GM18909 (cell line): ENCODE results near the gene PPP2R3C.
"Not testable (repeated sequence)": the region's sequence is repeated elsewhere in the genome, so short reads cannot be mapped to it uniquely, and the experiment has no call there.

Experiments used
- ATAC-seq: cut with Tn5 transposase; IDR thresholded peaks from one replicate; pipeline ENCODE4 v1.9.1; 2021; ENCODE audit warnings: mild to moderate bottlenecking; ENCODE audit not compliant: unreplicated experiment, poor library complexity

Gene PPP2R3C

DNA sequence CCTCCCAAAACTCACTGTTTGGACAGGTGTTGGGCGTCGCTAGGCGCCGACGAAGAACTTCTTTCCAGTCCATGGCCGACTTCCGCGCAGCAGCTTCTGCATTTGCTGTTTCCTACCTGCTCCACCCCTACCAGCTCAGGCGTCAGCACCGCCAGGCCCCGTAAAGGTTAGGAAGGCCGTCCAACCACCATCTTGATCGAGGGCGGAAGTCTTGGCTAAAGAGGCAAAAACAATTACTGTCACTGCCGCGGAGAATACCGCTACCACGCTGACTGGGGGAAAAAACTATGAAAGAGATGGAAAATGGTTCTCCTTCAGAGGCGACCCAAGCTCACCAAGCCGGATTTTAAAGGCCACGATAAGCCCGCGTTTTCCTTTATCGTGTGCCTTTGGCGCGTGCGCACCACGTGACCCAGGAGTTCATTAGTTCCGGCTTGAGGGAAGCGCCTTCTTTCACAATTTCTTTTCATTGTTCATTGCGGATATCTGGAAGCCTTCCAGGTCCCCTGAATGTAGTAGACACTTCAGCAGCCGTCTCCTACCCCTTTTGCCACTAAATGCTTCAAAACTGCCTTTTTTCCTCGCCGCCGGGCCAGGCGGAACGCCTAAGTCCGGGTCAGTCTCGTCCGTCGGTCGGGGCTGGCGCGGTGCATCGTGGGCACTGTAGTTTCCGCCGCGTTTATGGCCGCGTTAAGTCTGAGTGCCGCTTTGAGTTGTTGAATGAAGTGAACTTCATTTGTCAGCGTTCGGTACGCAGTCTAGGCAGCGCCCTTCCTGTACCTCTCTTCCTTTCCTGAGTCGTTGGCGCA lies at the start of gene PPP2R3C, which contains the start of gene PRORP:
TSS of gene PPP2R3C (minus strand) at position 104 of the 809 bp plus-strand sequence. CDS start at position 73, 31 bp downstream.
TSS of gene PRORP (plus strand) at position 666 of the 809 bp plus-strand sequence. CDS start 694 bp downstream, outside the sequence.
- peak; percentile 86 for ATAC-seq

DNA sequence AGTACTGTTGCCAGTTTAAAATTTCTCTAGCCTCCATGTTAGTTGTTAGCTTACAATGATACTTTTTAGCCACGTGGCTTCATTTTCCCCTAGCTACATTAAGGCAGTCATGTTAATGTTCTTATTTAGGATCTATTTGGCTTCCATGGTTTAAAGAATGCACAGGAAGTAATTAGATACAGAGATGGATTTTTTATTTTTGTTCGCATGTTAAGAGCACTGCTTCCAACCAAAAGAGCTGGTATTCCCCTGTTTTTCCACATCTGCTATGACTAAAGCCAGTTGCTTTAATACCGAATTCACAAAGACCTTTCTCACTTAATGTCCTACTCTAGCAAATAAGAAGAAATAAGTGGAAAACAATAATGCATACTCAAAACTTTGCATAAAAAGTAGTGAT lies 45.7 kb upstream of the PPP2R3C start:
- no peak for ATAC-seq

DNA sequence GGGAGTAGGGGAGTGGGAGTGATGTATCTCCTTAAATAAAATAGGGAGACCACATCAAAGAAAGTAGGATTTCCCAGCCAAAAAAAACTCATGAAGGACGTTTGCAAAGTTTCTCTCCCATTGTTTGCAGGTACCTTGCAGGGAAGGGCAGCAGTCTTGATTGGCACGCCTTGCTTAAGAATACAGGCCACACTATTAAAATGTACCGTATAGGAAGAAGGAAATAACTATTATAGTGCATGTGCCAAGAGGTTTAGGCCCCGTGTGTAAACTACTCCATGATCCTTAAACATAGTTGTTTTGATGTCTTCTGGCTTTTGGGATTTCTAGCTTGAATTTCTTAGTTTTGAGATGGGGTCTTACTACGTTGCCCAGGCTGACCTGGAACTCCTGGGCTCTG lies 43.1 kb upstream of the PPP2R3C start:
- no peak for ATAC-seq

DNA sequence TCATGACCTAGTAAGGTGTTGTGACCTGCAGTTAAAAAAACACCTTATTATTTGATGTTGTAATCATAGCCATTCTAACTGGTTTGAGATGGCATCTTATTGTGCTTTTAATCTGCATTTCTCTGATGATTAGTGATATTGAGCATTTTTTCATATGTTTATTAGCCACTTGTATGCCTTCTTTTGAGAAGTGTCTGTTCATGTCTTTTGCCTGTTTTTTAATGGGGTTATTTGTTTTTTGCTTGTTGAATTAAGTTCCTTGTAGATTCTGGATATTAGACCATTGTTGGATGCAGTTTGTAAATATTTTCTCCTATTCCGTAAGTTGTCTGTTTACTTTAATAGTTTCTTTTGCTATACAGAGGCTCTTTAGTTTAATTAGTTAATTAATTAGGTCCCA lies 41.6 kb upstream of the PPP2R3C start:
- no peak for ATAC-seq

DNA sequence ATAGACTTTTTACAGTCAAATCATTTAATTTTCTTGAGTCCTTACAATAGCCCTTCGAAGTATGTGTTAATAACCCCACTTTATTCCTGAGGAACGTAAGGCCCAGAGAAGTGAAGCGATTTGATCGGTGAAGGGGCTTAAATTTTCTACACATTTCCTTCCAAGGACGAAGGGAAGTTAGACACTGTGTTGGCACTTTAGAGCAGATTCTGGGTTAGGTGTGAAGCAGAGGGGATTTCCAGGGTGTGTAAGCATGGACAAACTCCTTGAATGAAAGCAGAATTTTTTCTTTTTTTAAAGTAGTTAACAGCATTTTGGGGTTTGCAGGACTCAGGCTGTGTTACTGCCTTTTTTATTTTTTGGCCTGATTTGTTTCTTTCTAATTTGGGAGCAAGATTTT lies 39.4 kb upstream of the PPP2R3C start:
- ATAC-seq, result no peak

DNA sequence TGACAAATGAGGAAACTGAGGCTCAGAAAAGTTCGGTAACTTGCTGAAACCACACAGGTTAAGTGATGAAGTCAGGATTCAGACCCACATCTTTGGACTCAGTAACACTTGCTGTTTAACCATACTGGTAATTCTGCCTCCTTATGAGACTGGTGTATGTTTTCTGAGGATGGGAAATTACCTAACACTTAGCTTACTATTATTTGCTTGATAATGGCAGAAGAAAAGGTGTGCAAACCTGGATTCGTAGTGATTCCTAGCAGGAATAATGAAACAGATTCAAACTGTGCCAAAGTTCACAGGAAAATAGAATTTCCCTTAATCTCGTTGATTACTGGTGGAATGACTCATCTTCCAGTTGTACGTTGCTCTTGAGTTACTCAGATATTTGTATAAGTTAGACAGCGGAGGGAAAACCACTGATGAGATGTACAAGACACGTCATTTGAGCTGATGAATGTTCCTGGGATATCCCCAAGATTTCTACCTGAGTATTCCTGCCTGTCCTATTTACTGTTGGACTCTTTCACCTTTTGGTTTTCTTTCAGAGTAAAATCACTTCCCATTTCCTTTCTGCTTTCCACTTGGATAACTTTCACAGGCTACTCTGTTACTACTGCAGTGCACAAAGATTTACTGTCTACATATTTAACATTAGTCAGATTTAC lies 38.1 kb upstream of the PPP2R3C start:
- no peak for ATAC-seq

DNA sequence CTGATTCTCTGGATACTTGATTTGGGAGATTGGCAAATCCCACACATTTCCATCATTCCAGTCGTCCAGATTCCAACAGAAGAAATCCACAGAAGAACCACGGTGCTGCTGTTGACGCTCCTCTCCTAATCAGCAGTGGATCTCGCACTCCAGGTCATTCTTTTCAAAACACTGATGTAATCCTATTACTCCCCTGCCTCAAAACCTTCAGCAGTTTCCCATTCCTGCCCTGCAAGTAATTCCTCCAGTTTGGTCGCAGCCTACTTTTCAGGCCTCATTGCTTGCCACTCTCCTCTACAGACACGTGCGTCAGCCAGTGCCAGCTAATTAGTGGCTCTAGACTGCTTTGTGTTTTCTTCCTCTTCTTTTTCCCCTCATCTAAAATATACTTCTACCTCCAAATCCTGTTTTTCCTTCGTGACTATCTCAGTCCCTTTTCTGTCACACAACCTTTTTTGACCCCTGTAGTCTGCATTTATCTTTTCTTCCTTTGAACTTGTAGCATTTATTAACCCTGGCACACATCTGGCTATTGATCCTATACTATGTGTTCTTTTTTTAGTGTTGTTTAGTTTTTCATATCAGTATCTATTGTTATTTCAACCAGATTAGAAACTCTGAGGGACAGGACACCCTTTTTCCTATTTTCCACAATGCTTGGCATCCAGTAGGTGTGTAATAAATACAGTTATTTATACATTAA lies 37.3 kb upstream of the PPP2R3C start:
- ATAC-seq, result no peak

DNA sequence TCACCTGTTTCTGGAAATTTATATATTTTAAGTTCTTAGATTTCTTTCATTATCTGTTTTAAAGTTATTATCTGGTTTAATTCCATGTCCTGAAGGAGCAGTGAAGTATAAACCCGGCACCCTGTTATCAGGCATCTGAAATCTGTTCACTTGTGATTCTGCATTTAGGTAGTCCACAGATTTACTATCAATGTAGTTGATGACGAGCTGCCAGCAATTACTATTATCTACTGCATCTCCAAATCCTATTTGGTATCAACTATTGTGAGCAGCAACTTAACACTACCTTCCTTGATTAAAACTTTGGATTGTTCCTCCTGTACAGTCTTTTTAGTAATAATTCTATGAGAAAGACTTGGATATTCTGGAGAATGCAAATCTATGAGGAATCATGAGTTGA lies 36.7 kb upstream of the PPP2R3C start:
- ATAC-seq, result no peak

DNA sequence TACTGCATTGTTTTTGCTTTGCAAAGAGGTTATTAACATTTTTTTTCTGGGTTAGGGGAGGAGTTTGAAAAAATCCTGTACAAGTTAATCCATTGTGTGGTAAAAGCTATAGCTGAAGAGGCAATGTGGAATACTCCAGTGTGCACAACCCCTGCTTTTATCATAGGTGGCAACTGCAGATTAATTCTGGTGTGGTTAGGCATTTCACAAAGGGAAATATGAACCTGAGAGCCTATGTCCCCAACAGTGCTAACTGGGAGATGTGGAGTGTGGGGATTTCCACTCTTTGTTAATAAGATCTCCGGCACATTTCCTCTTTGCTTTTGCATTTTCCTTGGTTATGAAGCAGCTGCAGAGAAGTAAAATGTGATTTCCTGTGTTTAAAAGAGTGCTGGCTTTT lies 34.2 kb upstream of the PPP2R3C start:
- no peak for ATAC-seq

DNA sequence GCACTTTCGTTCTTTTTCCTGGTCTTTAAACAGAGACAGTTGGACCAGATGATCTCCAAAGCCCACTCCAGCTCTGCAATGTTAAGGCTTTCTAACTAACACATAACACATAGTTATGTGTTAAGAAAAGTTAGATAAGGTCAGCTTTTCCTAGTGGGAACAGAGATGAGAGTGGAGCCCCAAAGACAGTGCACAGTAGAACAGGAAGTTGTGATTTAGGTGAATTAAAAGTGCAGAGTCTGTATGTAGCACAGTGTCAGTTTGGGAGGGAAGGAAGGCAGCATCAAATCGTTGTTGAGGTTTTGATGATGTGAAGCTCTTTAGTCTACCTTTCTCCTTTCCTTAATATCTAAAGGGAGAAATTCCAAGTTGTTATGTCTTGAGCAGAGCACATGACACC lies 32.2 kb upstream of the PPP2R3C start:
- ATAC-seq, result no peak

DNA sequence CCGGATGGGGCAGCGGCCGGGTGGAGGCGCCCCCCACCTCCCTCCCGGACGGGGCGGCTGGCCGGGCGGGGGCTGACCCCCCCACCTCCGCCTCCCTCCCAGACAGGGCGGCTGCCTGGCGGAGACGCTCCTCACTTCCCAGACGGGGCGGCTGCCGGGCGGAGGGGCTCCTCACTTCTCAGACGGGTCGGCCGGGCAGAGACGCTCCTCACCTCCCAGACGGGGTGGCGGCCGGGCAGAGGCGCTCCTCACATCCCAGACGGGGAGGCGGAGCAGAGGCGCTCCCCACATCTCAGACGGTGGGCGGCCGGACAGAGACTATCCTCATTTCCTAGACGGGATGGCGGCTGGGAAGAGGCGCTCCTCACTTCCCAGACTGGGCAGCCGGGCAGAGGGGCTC lies 30.7 kb upstream of the PPP2R3C start:
- not testable (repeated sequence) for ATAC-seq

DNA sequence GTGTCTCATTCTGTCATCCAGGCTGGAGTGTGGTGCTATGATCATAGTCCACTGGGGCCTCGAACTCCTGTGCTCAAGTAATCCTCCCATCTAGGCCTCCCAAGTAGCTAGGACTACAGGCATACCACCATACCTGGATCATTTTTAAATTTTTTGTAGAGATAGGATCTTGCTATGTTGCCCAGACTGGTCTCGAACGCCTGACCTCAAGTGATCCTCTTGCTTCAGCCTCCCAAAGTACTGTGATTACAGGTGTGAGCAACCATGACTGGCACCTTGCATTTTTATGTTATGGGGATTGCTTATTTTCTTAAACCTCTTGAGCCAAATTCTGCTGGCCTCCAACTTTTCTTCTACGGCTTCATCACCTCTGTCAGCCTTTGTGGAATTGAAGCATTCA lies 27.4 kb upstream of the PPP2R3C start:
- no peak for ATAC-seq

DNA sequence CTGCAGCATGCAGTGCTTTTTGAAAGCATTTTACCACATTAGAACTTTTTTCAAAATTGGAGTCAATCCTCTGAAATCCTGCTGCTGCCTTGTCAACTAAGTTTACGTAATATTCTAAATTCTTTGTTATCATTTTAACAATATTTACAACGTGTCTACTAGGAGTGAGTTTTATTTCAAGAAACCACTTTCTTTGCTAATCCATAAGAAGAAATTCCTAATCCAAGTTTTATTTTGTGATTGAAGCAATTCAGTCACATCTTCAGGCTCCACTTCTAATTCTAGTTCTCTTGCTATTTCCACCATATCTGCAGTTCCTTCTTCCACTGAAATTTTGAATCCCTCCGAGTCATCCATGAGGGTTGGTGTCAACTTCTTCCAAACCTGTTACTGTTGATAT lies 25.9 kb upstream of the PPP2R3C start:
- no peak for ATAC-seq

DNA sequence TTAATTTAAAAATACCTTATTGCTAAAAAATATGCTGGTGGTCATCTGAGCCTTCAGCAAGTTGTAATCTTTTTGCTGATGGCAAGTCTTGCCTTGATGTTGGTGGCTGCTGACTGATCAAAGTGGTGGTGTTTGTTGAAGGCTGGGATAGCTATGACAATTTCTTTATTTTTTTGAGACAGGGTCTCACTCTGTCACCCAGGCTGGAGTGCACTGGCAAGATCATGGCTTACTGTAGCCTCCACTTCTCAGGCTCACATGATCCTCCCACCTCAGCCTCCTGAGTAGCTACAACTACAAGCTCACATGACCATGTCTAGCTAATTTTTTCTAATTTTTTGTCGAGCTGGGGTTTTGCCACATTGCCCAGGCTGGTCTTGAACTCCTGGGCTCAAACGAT lies 25.4 kb upstream of the PPP2R3C start:
- ATAC-seq, result no peak

DNA sequence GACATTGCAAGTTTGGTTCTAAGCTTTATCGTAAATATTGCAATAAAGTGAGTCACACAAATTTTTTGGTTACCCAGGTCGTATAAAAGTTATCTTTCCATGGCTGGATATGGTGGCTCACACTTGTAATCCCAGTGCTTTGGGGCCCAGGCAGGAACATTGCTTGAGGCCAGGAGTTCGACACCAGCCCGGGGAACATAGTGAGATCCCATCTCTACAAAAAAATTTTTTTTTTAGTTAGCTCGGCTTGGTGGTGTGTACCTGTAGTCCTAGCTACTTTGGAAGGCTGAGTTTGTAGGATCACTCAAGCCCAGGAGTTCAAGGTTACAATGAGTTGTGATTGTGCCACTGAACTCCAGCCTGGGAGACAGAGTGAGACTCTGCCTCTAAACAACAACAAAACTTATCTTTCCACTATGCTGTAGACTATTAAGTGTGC lies 24.9 kb upstream of the PPP2R3C start:
- ATAC-seq, result no peak

DNA sequence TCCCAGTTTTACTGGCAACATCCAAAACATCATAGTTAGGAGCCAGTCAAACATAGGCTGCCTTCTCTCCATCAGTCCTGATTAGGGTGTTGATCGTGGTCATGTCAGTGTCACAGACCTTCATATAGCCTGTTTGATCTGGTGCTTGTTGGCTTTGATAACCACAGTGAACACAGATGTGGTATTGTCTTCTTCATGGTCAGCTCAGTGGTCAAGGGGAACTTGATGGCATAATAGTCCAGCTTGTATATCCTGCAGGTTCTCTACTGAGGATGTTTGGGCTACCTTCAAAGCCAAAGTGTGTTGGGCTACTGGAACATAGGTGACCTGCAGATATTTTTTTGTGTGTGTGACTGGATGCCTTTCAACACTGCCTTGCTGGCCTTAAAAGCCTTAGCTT lies 22.2 kb upstream of the PPP2R3C start:
- no peak for ATAC-seq

DNA sequence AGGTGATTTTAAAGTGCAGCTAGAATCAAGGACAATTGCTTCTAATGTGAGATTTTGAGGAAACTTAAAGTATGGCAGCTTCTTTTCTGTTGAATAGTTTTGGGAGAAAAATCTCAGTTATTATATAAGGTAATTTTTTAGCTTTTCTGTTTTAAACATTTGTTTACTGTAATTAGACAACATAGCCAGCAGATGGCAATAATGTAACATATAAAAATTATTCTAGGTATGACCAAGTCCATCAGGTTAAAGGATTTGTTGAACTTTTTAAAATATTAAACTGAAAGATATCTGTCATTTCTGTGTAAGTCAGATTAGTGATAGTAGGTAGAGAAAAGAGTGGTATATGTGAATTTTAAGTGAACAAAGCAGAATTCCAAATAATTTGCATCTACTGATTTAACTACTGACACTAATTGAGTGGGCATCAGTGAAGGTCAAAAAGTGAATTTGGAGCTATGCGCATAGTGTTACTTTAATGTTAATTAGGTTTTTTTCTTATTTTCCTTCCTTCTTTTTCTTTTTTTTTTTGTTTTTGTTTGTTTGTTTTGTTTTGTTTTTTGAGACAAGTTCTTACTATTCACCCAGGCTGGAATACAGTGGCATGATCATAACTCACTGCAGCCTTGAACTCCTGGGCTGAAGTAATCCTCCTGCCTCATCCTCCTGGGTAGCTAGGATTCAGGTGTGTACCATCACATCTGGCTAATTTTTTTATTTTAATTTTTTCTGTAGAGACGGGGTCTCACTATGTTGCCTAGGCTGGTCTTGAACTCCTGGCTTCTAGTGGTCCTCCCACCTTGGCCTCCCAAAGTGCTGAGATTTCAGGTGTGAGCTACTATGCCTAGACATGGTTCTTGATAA lies 19.2 kb upstream of the PPP2R3C start:
- ATAC-seq, result no peak

DNA sequence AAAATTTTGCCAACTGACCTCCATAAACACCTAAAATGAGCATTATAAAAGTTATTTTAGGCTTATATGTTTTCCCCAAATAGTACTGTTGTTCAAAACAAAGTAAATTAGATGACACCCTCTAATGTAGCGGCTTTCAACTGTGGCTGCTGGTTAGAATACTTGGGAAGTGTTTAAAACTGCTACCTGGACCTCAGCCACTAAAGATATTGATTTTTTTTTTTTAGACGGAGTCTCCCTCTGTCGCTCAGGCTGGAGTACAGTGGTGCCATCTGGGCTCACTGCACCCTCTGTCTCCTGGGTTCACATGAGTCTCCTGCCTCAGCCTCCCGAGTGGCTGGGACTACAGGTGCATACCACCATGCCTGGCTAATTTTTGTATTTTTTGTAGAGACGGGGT lies 16.8 kb upstream of the PPP2R3C start:
- no peak for ATAC-seq

DNA sequence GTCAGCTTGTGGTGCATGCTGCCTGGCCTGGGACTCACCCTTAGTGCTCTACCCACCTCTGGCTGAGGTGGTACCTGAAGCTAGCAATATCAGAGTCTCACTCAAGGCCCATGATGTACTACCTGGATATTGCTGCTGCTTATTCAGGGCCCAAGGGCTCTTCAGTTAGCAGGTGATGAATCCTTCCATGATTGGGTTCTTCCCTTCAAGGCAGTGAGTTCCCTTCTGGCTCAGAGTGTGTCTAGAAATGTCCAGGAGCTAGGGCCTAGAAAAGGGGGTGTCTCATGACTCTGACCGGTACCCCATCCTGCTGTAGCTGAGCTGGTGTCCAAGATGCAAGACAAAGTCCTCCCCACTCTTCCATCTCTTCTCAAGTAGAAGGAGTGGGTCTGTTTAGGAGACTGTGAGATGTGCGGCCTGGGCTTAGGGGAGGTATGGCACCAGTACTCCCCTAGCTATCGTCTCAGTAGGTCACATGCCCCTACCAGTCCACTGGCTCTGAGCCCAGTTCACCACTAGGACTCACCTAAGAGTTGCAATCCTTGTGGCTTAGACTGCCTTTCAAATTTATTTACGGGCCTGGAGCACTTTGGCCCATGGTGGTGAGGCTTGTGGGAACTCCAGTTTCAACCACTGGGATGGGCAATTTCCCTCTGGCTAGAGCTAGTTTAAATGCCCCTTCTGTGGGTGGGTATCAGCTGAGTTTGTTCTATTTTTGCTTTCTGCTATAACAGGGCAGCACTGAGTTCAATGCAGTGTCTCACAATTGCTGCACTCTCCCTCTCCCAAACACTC lies 12.7 kb upstream of the PPP2R3C start:
- ATAC-seq, result no peak
